HUDEP-2 (cell line): ENCODE measurements around the gene ATG9A.
"Not testable (repeated sequence)": the region's sequence is repeated elsewhere in the genome, so short reads cannot be mapped to it uniquely, and the experiment has no call there.

Source experiments
- DNase-seq, 76 experiments: peaks; one replicate each; lab custom pipeline; 2025; ENCODE audit not compliant: unreplicated experiment in 76 of 76; lab: John Stamatoyannopoulos, UW

ATG9A gene

GRCh38 chr2:219209236-219210195 is 19.9 kb downstream of the ATG9A start:
- no peak for DNase-seq

GRCh38 chr2:219207884-219208740 is 21.3 kb downstream of the ATG9A start:
- DNase-seq, result no peak

DNA sequence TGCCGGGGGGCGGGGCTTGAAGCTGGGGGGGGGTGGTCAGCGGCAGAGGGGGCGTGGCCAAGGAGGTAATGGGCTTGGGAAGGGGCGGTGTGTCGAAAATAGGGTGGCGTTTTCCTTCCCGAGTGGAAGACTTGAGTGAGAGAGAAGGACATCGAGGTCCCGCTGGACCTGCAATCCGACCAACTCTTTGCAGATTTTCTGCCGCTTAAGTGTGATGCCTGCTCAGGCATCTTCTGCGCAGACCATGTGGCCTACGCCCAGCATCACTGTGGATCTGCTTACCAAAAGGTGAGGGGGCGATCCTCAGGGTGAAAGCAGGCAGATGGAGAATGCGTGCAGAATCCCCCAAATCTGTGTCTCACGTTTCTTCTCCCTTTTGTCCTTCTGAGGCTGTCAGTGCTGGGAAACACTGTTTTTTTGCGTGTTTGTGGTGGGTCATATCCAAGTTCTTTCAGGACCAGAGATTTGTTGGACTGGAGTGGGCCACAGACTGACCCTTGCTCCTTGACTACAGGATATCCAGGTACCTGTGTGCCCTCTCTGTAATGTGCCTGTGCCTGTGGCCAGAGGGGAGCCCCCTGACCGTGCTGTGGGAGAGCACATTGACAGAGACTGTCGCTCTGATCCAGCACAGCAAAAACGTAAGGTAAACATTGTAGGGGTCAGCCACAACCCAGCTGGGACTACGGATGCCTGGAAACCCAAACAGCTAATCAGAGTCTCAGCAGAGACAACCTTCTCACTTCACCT is 22.1 kb downstream of the ATG9A start:
- no peak for DNase-seq

- peak in 75 of 76 experiments; percentile 16 to 95 (median 86) for DNase-seq
Observed at GRCh38 chr2:219206328-219207133, 22.9 kb downstream of the ATG9A start, which contains the start of gene ZFAND2B. TSS of gene ZFAND2B (plus strand) at chr2:219206782. CDS start at chr2:219206988, 206 bp downstream.

- DNase-seq, result peak in 1 of 76 experiments; percentile 58
Observed at GRCh38 chr2:219205981-219206327, 23.5 kb downstream of the ATG9A start.

- DNase-seq, result no peak
Observed at GRCh38 chr2:219205165-219205538, 24.3 kb downstream of the ATG9A start.

DNA sequence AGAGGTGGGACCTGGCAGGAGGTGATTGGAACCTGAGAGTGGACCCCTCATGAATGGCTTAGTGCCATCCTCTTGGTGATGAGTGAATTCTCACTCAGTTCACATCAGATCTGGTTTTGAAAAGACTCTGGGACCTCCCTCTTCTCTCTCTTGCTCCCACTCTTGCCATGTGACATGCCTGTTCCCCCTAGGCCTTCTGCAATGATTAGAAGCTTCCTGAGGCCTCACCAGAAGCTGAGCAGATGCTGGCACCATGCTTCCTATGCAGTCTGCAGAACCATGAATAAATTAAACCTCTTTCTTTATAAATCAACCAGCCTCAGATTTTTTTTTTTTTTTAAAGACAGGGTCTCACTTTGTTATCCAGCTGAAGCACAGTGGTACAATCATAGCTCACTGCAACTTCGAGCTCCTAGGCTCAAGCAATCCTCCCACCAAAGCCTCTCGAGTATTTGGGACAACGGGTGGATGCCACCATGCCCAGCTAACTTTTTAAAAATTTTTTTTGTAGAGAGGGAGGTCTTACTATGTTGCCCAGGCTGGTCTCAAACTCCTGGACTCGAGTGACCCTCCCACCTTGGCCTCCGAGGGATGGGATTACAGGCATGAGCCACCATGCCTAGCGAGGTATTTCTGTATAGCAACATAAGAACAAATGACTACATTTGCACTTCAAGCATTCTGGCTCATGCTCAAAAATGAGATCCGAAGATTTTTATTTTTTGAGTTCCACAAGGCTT is 24.8 kb downstream of the ATG9A start:
- no peak for DNase-seq

- not testable (repeated sequence) for DNase-seq
Observed at GRCh38 chr2:219201331-219201730, 28.1 kb downstream of the ATG9A start.

DNA sequence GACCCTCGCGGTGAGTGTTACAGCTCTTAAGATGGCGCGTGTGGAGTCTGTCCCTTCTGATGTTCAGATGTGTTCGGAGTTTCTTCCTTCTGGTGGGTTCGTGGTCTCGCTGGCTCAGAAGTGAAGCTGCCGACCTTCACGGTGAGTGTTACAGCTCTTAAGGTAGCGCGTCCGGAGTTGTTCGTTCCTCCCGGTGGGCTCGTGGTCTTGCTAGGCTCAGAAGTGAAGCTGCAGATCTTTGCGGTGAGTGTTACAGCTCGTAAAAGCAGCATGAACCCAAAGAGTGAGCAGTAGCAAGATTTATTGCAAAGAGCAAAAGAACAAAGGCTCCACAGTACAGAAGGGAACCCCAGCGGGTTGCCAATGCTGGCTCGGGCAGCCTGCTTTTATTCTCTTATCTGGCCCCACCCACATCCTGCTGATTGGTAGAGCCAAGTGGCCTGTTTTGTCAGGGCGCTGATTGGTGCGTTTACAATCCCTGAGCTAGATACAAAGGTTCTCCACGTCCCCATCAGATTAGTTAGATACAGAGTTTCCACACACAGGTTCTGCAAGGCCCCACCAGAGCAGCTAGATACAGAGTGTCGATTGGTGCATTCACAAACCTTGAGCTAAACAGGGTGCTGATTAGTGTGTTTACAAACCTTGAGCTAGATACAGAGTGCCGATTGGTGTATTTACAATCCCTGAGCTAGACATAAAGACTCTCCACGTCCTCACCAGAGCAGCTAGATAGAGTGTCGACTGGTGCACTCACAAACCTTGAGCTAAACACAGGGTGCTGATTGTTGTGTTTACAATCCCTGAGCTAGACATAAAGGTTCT is 28.7 kb downstream of the ATG9A start:
- DNase-seq, result not testable (repeated sequence)

GRCh38 chr2:219199470-219200211 is 29.8 kb downstream of the ATG9A start:
- DNase-seq, result no peak

DNA sequence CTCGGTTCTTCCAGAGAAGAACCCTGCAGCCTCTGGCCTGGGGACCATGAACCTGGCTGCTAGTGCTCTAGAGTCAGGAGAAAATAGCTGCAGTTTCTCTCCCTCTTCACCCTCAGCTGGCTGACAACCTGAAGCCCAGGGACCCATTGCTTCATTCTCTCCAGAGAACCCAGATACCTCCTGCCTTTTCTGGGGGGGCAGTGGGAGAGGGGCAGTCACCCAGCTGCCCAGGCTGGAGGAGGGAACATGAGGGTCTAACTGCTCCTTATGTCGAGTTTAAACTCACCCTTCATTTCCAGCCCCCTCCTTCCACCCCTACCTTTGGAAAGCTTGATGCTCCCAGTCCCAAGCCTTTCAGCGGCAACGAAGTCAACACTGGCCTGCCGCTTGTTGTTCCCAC is 30.5 kb downstream of the ATG9A start:
- DNase-seq, result no peak

DNA sequence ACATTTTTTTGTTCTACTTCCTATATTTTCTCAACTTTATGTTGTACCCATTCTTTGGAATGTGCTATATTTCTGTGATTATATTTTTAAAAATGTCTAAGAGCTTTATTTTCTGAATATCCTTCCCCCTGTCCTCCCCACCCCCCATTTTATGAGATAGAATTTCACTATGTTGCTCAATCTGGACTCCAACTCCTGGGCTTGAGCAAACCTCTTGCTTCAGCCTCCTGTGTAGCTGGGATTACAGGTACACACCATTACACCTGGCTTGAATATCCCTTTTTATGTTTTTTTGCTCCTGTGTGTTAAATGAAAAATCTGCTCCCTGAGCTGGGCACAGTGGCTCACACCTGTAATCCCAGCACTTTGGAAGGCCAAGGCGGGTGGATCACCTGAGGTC is 32.0 kb downstream of the ATG9A start:
- no peak for DNase-seq

DNA sequence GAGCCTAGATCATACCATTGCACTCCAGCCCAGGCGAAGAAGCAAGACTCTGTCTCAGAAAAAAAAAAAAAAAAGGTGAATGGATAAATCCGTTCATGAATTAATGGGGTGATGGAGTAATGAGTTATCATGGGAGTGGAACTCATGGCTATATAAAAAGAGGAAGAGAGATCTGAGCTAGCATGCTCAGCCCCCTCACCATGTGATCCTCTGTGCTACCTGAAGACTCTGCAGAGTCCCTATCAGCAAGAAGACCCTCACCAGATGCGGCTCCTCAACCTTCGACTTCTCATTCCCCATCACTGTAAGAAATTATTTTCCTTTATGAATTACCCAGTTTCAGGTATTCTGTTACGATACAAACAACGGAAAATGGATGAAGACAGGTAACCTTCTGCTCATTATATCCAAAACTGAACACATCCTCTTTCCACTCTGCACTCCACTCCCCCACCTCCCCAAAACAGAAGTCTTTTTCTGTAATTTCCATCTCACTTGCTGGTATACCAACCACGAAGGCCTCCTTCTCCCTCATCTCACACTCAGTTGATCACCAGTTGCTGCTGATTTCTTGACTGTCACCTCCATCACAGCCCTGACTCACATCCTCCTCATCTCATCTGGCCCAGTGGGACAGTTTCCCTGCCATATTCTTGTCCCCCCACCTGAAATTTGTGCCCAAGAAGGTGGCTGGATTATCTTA is 42.5 kb downstream of the ATG9A start:
- no peak for DNase-seq

GRCh38 chr2:219184121-219184520 is 45.3 kb downstream of the ATG9A start:
- DNase-seq, result no peak

DNA sequence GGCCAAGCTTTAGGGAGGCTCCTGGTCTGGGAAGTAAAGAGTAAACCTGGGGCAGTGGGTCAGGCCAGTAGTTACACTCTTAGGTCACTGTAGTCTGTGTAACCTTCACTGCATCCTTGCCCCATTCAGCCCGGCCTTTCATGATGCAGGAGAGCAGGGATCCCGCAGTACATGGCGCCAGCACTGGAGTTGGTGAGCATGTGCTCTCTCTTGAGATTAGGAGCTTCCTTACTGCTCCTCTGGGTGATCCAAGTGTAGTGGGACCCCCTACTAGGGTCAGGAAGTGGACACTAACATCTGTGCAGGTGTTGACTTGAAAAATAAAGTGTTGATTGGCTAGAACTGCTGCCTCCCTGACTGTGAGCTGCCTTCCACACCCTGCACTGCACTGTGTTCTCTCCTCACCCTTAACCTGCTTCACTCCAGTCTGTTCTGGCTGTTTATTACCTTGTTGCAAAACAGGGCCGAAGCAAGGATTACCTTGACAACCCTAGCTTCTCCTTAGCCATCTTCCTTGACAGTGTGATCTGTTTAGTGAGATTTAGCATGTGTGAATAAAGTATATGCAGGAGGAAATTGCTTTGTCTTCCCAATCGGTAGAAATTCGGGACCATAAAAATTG is 46.2 kb downstream of the ATG9A start:
- DNase-seq, result no peak

DNA sequence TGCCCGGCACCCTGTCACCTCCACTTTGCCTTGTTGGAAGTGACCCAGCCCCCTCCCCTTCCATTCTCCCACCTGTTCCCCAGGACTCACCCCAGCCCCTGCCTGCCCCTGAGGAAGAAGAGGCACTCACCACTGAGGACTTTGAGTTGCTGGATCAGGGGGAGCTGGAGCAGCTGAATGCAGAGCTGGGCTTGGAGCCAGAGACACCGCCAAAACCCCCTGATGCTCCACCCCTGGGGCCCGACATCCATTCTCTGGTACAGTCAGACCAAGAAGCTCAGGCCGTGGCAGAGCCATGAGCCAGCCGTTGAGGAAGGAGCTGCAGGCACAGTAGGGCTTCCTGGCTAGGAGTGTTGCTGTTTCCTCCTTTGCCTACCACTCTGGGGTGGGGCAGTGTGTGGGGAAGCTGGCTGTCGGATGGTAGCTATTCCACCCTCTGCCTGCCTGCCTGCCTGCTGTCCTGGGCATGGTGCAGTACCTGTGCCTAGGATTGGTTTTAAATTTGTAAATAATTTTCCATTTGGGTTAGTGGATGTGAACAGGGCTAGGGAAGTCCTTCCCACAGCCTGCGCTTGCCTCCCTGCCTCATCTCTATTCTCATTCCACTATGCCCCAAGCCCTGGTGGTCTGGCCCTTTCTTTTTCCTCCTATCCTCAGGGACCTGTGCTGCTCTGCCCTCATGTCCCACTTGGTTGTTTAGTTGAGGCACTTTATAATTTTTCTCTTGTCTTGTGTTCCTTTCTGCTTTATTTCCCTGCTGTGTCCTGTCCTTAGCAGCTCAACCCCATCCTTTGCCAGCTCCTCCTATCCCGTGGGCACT is 46.9 kb downstream of the ATG9A start:
- no peak for DNase-seq
